Ascending aorta (tissue), 2 donors: ENCODE results near the gene H6PD. TPM values are rescaled to one million over a fixed set of nuclear protein-coding genes. Genes with fewer than 3 reads are reported as not detected.

Experiments used
- DNase-seq, 2 donors: peaks; one replicate each; pipeline ENCODE4 v3.0.0-alpha.2; 2019; ENCODE audit warnings: low spot score in 2 of 2
- H3K27ac ChIP-seq, 2 donors: fragments of 200-600 bp; sonication (generic); one replicate each; pipeline ENCODE4 v1.5.1; 2016 to 2017; ENCODE audit warnings: mild to moderate bottlenecking in 1 of 2
- H3K27me3 ChIP-seq: fragments of 200-600 bp; sonication (generic); one replicate; pipeline ENCODE4 v1.5.1; 2017
- H3K36me3 ChIP-seq, 2 donors: fragments of 200-600 bp; sonication (generic); one replicate each; pipeline ENCODE4 v1.5.1; 2016
- H3K4me1 ChIP-seq, 2 donors: fragments of 200-600 bp; sonication (generic); one replicate each; pipeline ENCODE4 v1.5.1; 2016 to 2017; ENCODE audit warnings: mild to moderate bottlenecking in 1 of 2
- H3K4me3 ChIP-seq, 2 donors: fragments of 200-600 bp; sonication (generic); one replicate each; pipeline ENCODE4 v1.5.1; 2016 to 2017; ENCODE audit warnings: mild to moderate bottlenecking in 1 of 2
- H3K9me3 ChIP-seq, 2 donors: fragments of 200-600 bp; sonication (generic); one replicate each; pipeline ENCODE4 v1.5.1; 2016
- CTCF ChIP-seq, 3 experiments: fragments of 200-600 bp in 2 of 3; fragments of 450-650 bp in 1 of 3; sonication (generic) in 2 of 3; IDR thresholded peaks; one replicate each; pipeline ENCODE4 v1.5.1; 2016 to 2019; ENCODE audit warnings: antibody characterized with exemption in 3 of 3, mild to moderate bottlenecking in 1 of 3, moderate library complexity in 1 of 3
- intact Hi-C: fragments of 100-400 bp; cut with DNase I; formaldehyde crosslinking; loops from one replicate; pipeline ENCODE4 v1.15.1; 2023
- total RNA-seq: library from RNA; depleted of rRNA; stranded (reverse); fragments of >200 nt; gene quantifications from one replicate; pipeline ENCODE4 v1.1.0, GENCODE V29; 2016

The H6PD gene
- total RNA-seq, 1 donor from 2014 or later, result 56.8 TPM

GRCh38 chr1:9293533-9294404 lies 59.2 kb downstream of the H6PD start:
- no peak for TF ChIP-seq CTCF (IDR thresholded peaks at IDR 0.05)
- Histone ChIP-seq H3K27ac (peak overlapping the region; percentile 82 to 98), H3K27me3 (no peaks in the 10 kb centered on the region), H3K9me3 (peaks cover 1 to 3% of the 10 kb centered on the region in 2 donors), H3K4me1 (peaks cover 8 to 32% of the 10 kb centered on the region in 2 donors), H3K4me3 (peak overlapping the region; percentile 89 to 95), H3K36me3 (no peaks in the 10 kb centered on the region)
- no peak for DNase-seq
- intact Hi-C loops, result loop anchor here (2.0 to 5.0 kb wide), 3 partner anchors 31 to 107 kb away; no protein-coding TSS in a partner anchor

GRCh38 chr1:9294405-9294773 lies 59.8 kb downstream of the H6PD start:
- no peak for TF ChIP-seq CTCF (IDR thresholded peaks at IDR 0.05)
- Histone ChIP-seq H3K4me3 (peak overlapping the region; percentile 89 to 95), H3K4me1 (peaks cover 8 to 32% of the 10 kb centered on the region in 2 donors), H3K36me3 (no peaks in the 10 kb centered on the region), H3K9me3 (no peaks in the 10 kb centered on the region), H3K27ac (peak overlapping the region; percentile 82 to 98), H3K27me3 (no peaks in the 10 kb centered on the region)
- DNase-seq, result no peak
- intact Hi-C loops, result loop anchor here (5.0 kb wide), 1 partner anchor 57 kb away; no protein-coding TSS in a partner anchor

GRCh38 chr1:9294910-9295636 lies 60.5 kb downstream of the H6PD start:
- intact Hi-C loops, result loop anchor here (5.0 kb wide), 1 partner anchor 58 kb away; no protein-coding TSS in a partner anchor
- DNase-seq, result no peak

GRCh38 chr1:9295884-9296283 lies 61.3 kb downstream of the H6PD start:
- Histone ChIP-seq H3K27ac (peak overlapping the region in 1 of 2 donors; percentile 98), H3K9me3 (no peaks in the 10 kb centered on the region), H3K36me3 (no peaks in the 10 kb centered on the region), H3K4me3 (peak overlapping the region; percentile 89 to 95), H3K4me1 (peaks cover 8 to 39% of the 10 kb centered on the region in 2 donors), H3K27me3 (no peaks in the 10 kb centered on the region)
- TF ChIP-seq CTCF (IDR thresholded peaks at IDR 0.05), result no peak
- intact Hi-C loops, result no loop called here
- DNase-seq, result no peak

More at GRCh38 chr1:9294910-9295636, 60.5 kb downstream of the H6PD start:
- Histone ChIP-seq H3K9me3 (no peaks in the 10 kb centered on the region), H3K4me3 (peak overlapping the region; percentile 89 to 95), H3K36me3 (no peaks in the 10 kb centered on the region), H3K27me3 (no peaks in the 10 kb centered on the region), H3K27ac (peak overlapping the region; percentile 82 to 98), H3K4me1 (peaks cover 8 to 37% of the 10 kb centered on the region in 2 donors)
- TF ChIP-seq CTCF (IDR thresholded peaks at IDR 0.05), result peak in 1 of 3 experiments; percentile 42

GRCh38 chr1:9296850-9297249 lies 62.3 kb downstream of the H6PD start:
- no peaks in the 10 kb centered on the region for H3K27me3 ChIP-seq
- DNase-seq, result no peak
- H3K9me3 ChIP-seq, result no peaks in the 10 kb centered on the region
- H3K27ac ChIP-seq, result peak overlapping the region in 1 of 2 donors; percentile 31
- peaks cover 8 to 46% of the 10 kb centered on the region in 2 donors for H3K4me1 ChIP-seq
- H3K4me3 ChIP-seq, result peak overlapping the region in 1 of 2 donors; percentile 19
- no peak for TF ChIP-seq CTCF (IDR thresholded peaks at IDR 0.05)
- H3K36me3 ChIP-seq, result no peaks in the 10 kb centered on the region
- intact Hi-C loops, result no loop called here
